Activated CD4-positive, alpha-beta T cell treated with anti-CD3 and anti-CD28 coated beads, Interleukin-2, amount 50 U/mL, for 48 hours (primary cell): Measurements from ENCODE around the gene LIAS.
"Not testable (repeated sequence)": the region's sequence is repeated elsewhere in the genome, so short reads cannot be mapped to it uniquely, and the experiment has no call there.

ENCODE experiments used
- DNase-seq, 2 experiments: peaks; one replicate each; pipeline ENCODE4 v3.0.0-alpha.2; 2020

The LIAS gene

GRCh38 chr4:39502019-39502663 is 43.3 kb downstream of the LIAS start:
- no peak for DNase-seq

GRCh38 chr4:39502664-39503035 is 43.8 kb downstream of the LIAS start:
- not testable (repeated sequence) for DNase-seq

- no peak for DNase-seq
These were observed 45.7 kb downstream of the LIAS start for GRCh38 chr4:39504538-39504937.

GRCh38 chr4:39505581-39505980 is 46.7 kb downstream of the LIAS start:
- no peak for DNase-seq

GRCh38 chr4:39510348-39510929 is 51.6 kb downstream of the LIAS start:
- no peak for DNase-seq

GRCh38 chr4:39514266-39514665 is 55.4 kb downstream of the LIAS start:
- DNase-seq = not testable (repeated sequence)

- no peak for DNase-seq
These were observed 56.1 kb downstream of the LIAS start for GRCh38 chr4:39514888-39515401.

- DNase-seq = not testable (repeated sequence)
These were observed 57.0 kb downstream of the LIAS start for GRCh38 chr4:39515669-39516401.

GRCh38 chr4:39516407-39516966 is 57.6 kb downstream of the LIAS start:
- DNase-seq = no peak

GRCh38 chr4:39518484-39518883 is 59.6 kb downstream of the LIAS start:
- DNase-seq = no peak

GRCh38 chr4:39521253-39521919 is 62.5 kb downstream of the LIAS start:
- no peak for DNase-seq

GRCh38 chr4:39522068-39522467 is 63.2 kb downstream of the LIAS start:
- DNase-seq = no peak

- no peak for DNase-seq
These were observed 65.5 kb downstream of the LIAS start for GRCh38 chr4:39524161-39524957.

GRCh38 chr4:39525822-39526690 is 67.2 kb downstream of the LIAS start:
- no peak for DNase-seq

GRCh38 chr4:39526765-39527295 is 68.0 kb downstream of the LIAS start:
- DNase-seq = peak; percentile 49 to 63

GRCh38 chr4:39527296-39528060 is 68.6 kb downstream of the LIAS start, which contains the start of gene UGDH:
Gene UGDH (minus strand): TSS chr4:39527439. CDS start chr4:39521512, 5,927 bp downstream.
- DNase-seq = peak; percentile 92 to 94

GRCh38 chr4:39528061-39528465 is 69.2 kb downstream of the LIAS start:
- no peak for DNase-seq
